Pancreas (tissue), 10 donors: ENCODE measurements around the gene DCP2. TPM values are rescaled to one million over a fixed set of nuclear protein-coding genes. Genes with fewer than 3 reads are reported as not detected.
A peak's percentile ranks its signal among the peaks of the same experiment; 100 is the strongest.

Experiments
- ATAC-seq, 4 donors: fragments of 200-7000 bp; cut with Tn5 transposase; one replicate each; pipeline versions ENCODE4 v1.8.0 to v1.9.1; 2020; ENCODE audit warnings: mild to moderate bottlenecking in 4 of 4, moderate library complexity in 4 of 4
- DNase-seq, 6 donors: peaks; one replicate each; pipeline ENCODE4 v3.0.0-alpha.2; 2020
- FAIRE-seq: peaks from 2 replicates; lab custom pipeline; 2012; peaks lifted over from hg19 to GRCh38; lab: Jason Lieb, UNC
- H3K27ac ChIP-seq, 4 donors: fragments of 200-600 bp; sonication (generic); 1 replicate in 3 of 4; 2 replicates in 1 of 4; pipeline versions ENCODE4 v1.5.0 to v1.8.0; 2020
- H3K27me3 ChIP-seq, 4 donors: fragments of 200-600 bp; one replicate each; pipeline ENCODE4 v1.8.0; 2021
- H3K36me3 ChIP-seq, 3 donors: fragments of 200-600 bp; sonication (generic) in 1 of 3; one replicate each; pipeline versions ENCODE4 v1.5.0 to v1.8.0; 2020 to 2021
- H3K4me1 ChIP-seq, 3 donors: fragments of 200-600 bp; one replicate each; pipeline ENCODE4 v1.8.0; 2021
- H3K4me3 ChIP-seq, 4 donors: fragments of 200-600 bp; sonication (generic) in 2 of 4; one replicate each; pipeline versions ENCODE4 v1.5.0 to v1.8.0; 2020 to 2021
- H3K9me3 ChIP-seq, 4 donors: fragments of 200-600 bp; one replicate each; pipeline ENCODE4 v1.8.0; 2021
- CTCF ChIP-seq, 4 donors: fragments of 200-600 bp; sonication (generic) in 3 of 4; IDR thresholded peaks; one replicate each; pipeline versions ENCODE4 v1.5.0 to v1.8.0; 2021; ENCODE audit warnings: antibody characterized with exemption in 4 of 4
- WGBS, 2 donors: extraction: QIAGEN DNeasy Blood & Tissue Kit; methylation state at CpG; one replicate each; pipeline ENCODE4 v1.1.7; 2013; 5-methylcytosine and 5-hydroxymethylcytosine counted together
- intact Hi-C, 3 donors: fragments of 100-400 bp; cut with DNase I; formaldehyde crosslinking; loops; one replicate each; pipeline versions ENCODE4 v1.11.1 to v1.14.2; 2022
- polyA plus RNA-seq, 2 donors: library from polyadenylated mRNA; stranded (reverse); fragments of 200-250 nt; gene quantifications; one replicate each; pipeline ENCODE4 v1.2.3, GENCODE V29; 2013
- total RNA-seq, 6 donors: library from RNA; stranded (reverse); fragmentation: NEBNext Ultra II Directional in 4 of 6; extraction: Animal tissue kit (Norgen Biotek cat#: 25700) in 4 of 6; gene quantifications; one replicate each; pipeline versions ENCODE4 v1.2.1 to v1.2.4, GENCODE V29; 2021 to 2023
- donor health status: healthy with polysubstance abuse.
- donor health status: DM: no; HTN: no; CAD: no; lungs with moderate emphysema.
- donor health status: DM: no; HTN: no; CAD: no.
- donor health status: control.
- donor health status: control.
- donor health status: Bipolar disorder and iron deficiency.
- donor health status: DM: yes; HTN: yes; CAD: no.
- donor health status: DM: no; HTN: no; CAD: no.
- donor health status: DM: no; HTN: no; CAD: no.
- donor health status: DM: yes; HTN: yes; CAD: no.

DCP2 gene
- total and polyA plus RNA-seq, 8 donors, result 2.7 to 28.3 (median 11.5) TPM

DNA sequence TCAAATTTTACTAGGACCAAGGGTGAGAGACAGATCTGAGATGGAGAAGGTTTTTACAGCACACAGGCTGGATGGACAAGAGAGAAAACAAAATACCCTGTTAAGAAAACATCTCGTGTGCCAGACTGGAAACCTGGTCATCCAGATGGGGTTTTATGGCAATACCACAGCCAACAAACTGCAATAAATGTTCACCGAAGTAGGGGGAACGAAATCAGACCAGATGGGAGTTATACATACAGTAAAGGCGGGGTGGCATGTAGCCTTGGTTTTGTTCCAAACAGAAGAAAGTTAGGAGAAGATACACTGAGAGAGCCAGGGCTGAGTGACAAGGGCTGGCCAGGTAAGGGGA is 63.3 kb downstream of the DCP2 start:
- FAIRE-seq (no peak), ATAC-seq (no peak), DNase-seq (no peak)
- Histone ChIP-seq H3K4me1 (no peaks in the 10 kb centered on the region), H3K27me3 (no peaks in the 10 kb centered on the region), H3K9me3 (no peaks in the 10 kb centered on the region), H3K36me3 (no peaks in the 10 kb centered on the region), H3K27ac (no peak overlapping the region), H3K4me3 (no peak overlapping the region)
- WGBS, 2 donors, result 80 to 82% methylated on average over 4 of the region's 4 CpGs
- no peak for TF ChIP-seq CTCF (IDR thresholded peaks at IDR 0.05)
- intact Hi-C loops, result no loop called here

GRCh38 chr5:113040672-113041260 is 64.2 kb downstream of the DCP2 start:
- no peak for FAIRE-seq

GRCh38 chr5:113042491-113043243 is 66.1 kb downstream of the DCP2 start:
- intact Hi-C loops, result no loop called here
- H3K36me3 ChIP-seq, result no peaks in the 10 kb centered on the region
- no peaks in the 10 kb centered on the region for H3K27me3 ChIP-seq
- H3K4me3 ChIP-seq, result no peak overlapping the region
- no peak overlapping the region for H3K27ac ChIP-seq
- no peak for FAIRE-seq
- DNase-seq, result no peak
- no peak for TF ChIP-seq CTCF (IDR thresholded peaks at IDR 0.05)
- H3K4me1 ChIP-seq, result no peaks in the 10 kb centered on the region
- no peaks in the 10 kb centered on the region for H3K9me3 ChIP-seq
- 72 to 75% methylated on average over 4 of the region's 4 CpGs for WGBS, 2 donors
- ATAC-seq, result no peak

More at GRCh38 chr5:113040672-113041260, 64.2 kb downstream of the DCP2 start:
- Histone ChIP-seq H3K27ac (no peak overlapping the region), H3K4me3 (no peak overlapping the region), H3K9me3 (no peaks in the 10 kb centered on the region), H3K36me3 (no peaks in the 10 kb centered on the region), H3K27me3 (no peaks in the 10 kb centered on the region), H3K4me1 (no peaks in the 10 kb centered on the region)
- WGBS, 2 donors, result 84 to 88% methylated on average over 6 of the region's 6 CpGs
- TF ChIP-seq CTCF (IDR thresholded peaks at IDR 0.05), result no peak
- ATAC-seq (no peak), DNase-seq (no peak)
- intact Hi-C loops, result no loop called here

DNA sequence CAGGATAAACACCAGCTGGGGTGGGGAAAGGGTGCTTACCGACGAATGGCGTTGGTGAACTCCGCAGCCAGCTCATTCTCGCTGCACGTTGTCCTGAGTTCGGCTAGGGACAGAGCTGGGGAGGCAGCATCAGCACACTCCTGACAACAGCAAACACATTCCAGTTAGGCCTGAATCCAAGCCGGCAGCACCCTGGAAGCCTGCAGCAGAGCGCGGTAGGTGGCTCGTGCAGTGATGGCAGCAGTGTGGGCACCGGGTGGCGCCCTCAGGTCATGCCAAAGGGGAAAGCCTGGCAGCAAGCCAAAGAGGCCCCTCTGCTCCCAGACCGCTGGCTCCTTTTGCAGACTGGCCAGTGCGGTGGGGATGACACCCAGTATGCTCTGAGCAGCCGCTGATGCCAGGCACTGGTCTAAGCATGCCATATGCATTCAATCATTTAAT is 66.9 kb downstream of the DCP2 start:
- 71 to 73% methylated on average over 16 of the region's 16 CpGs for WGBS, 2 donors
- intact Hi-C loops, result no loop called here
- DNase-seq (peak in 1 of 6 donors; percentile 66), FAIRE-seq (no peak), ATAC-seq (peak in 3 of 4 donors; percentile 34 to 75 (median 67))
- no peak for TF ChIP-seq CTCF (IDR thresholded peaks at IDR 0.05)
- Histone ChIP-seq H3K4me3 (no peak overlapping the region), H3K27me3 (no peaks in the 10 kb centered on the region), H3K36me3 (no peaks in the 10 kb centered on the region), H3K9me3 (no peaks in the 10 kb centered on the region), H3K4me1 (no peaks in the 10 kb centered on the region), H3K27ac (no peak overlapping the region)
